Measurements from ENCODE around the gene LAMA2. TPM values are rescaled to one million over a fixed set of nuclear protein-coding genes. Genes with fewer than 3 reads are reported as not detected.

The LAMA2 gene
- total RNA-seq, 1 experiment from 2014 or later: 0.04 TPM

- H3K27ac ChIP-seq (ENCODE audit: low read length): no peak overlapping the region
- no peaks in the 10 kb centered on the region for H3K79me2 ChIP-seq (ENCODE audit: low read length)
- no peaks in the 10 kb centered on the region for H3K4me1 ChIP-seq (ENCODE audit: low read length)
- no peaks in the 10 kb centered on the region for H3K9me3 ChIP-seq (ENCODE audit: low read length)
- H2AFZ ChIP-seq (ENCODE audit: low read length): no peak overlapping the region
- no peaks in the 10 kb centered on the region for H3K36me3 ChIP-seq (ENCODE audit: insufficient read depth, low read length)
- DNase-seq: no peak
- no peak overlapping the region for H3K4me3 ChIP-seq (ENCODE audit: low read length)
- no peaks in the 10 kb centered on the region for H3K9me2 ChIP-seq (replicated peaks; ENCODE audit: insufficient read depth, low read length)
- H3K27me3 ChIP-seq (ENCODE audit: low read length): no peaks in the 10 kb centered on the region
- no peaks in the 10 kb centered on the region for H4K20me1 ChIP-seq (ENCODE audit: insufficient read depth, low read depth, low read length)
- H3K4me2 ChIP-seq (ENCODE audit: low read depth, low read length, poor library complexity, severe bottlenecking): no peak overlapping the region
- H3K9ac ChIP-seq (ENCODE audit: low read length): no peak overlapping the region
Measured at GRCh38 chr6:129342243-129342642, 459.3 kb downstream of the LAMA2 start.

- no peak overlapping the region for H2AFZ ChIP-seq (ENCODE audit: low read length)
- no peaks in the 10 kb centered on the region for H3K9me3 ChIP-seq (ENCODE audit: low read length)
- no peak overlapping the region for H3K9ac ChIP-seq (ENCODE audit: low read length)
- no peak overlapping the region for H3K27ac ChIP-seq (ENCODE audit: low read length)
- no peak overlapping the region for H3K4me2 ChIP-seq (ENCODE audit: low read depth, low read length, poor library complexity, severe bottlenecking)
- no peaks in the 10 kb centered on the region for H3K36me3 ChIP-seq (ENCODE audit: insufficient read depth, low read length)
- no peak overlapping the region for H3K4me3 ChIP-seq (ENCODE audit: low read length)
- no peaks in the 10 kb centered on the region for H3K4me1 ChIP-seq (ENCODE audit: low read length)
- no peaks in the 10 kb centered on the region for H4K20me1 ChIP-seq (ENCODE audit: insufficient read depth, low read depth, low read length)
- DNase-seq: no peak
- H3K27me3 ChIP-seq (ENCODE audit: low read length): no peaks in the 10 kb centered on the region
- no peaks in the 10 kb centered on the region for H3K9me2 ChIP-seq (replicated peaks; ENCODE audit: insufficient read depth, low read length)
- no peaks in the 10 kb centered on the region for H3K79me2 ChIP-seq (ENCODE audit: low read length)
Measured at GRCh38 chr6:129342796-129343195, 459.9 kb downstream of the LAMA2 start.

- H3K4me1 ChIP-seq (ENCODE audit: low read length): no peaks in the 10 kb centered on the region
- H4K20me1 ChIP-seq (ENCODE audit: insufficient read depth, low read depth, low read length): no peaks in the 10 kb centered on the region
- no peaks in the 10 kb centered on the region for H3K79me2 ChIP-seq (ENCODE audit: low read length)
- no peaks in the 10 kb centered on the region for H3K9me3 ChIP-seq (ENCODE audit: low read length)
- no peak overlapping the region for H3K4me3 ChIP-seq (ENCODE audit: low read length)
- H3K9me2 ChIP-seq (replicated peaks; ENCODE audit: insufficient read depth, low read length): no peaks in the 10 kb centered on the region
- no peak for DNase-seq
- H2AFZ ChIP-seq (ENCODE audit: low read length): no peak overlapping the region
- H3K27me3 ChIP-seq (ENCODE audit: low read length): no peaks in the 10 kb centered on the region
- H3K27ac ChIP-seq (ENCODE audit: low read length): no peak overlapping the region
- no peak overlapping the region for H3K4me2 ChIP-seq (ENCODE audit: low read depth, low read length, poor library complexity, severe bottlenecking)
- H3K36me3 ChIP-seq (ENCODE audit: insufficient read depth, low read length): no peaks in the 10 kb centered on the region
- no peak overlapping the region for H3K9ac ChIP-seq (ENCODE audit: low read length)
Measured at GRCh38 chr6:129344379-129344778, 461.4 kb downstream of the LAMA2 start.

- H3K27ac ChIP-seq (ENCODE audit: low read length): no peak overlapping the region
- no peaks in the 10 kb centered on the region for H3K9me3 ChIP-seq (ENCODE audit: low read length)
- H2AFZ ChIP-seq (ENCODE audit: low read length): no peak overlapping the region
- DNase-seq: no peak
- no peaks in the 10 kb centered on the region for H3K36me3 ChIP-seq (ENCODE audit: insufficient read depth, low read length)
- no peak overlapping the region for H3K4me2 ChIP-seq (ENCODE audit: low read depth, low read length, poor library complexity, severe bottlenecking)
- no peaks in the 10 kb centered on the region for H3K4me1 ChIP-seq (ENCODE audit: low read length)
- no peaks in the 10 kb centered on the region for H3K27me3 ChIP-seq (ENCODE audit: low read length)
- H3K9ac ChIP-seq (ENCODE audit: low read length): no peak overlapping the region
- H3K9me2 ChIP-seq (replicated peaks; ENCODE audit: insufficient read depth, low read length): no peaks in the 10 kb centered on the region
- H4K20me1 ChIP-seq (ENCODE audit: insufficient read depth, low read depth, low read length): no peaks in the 10 kb centered on the region
- no peak overlapping the region for H3K4me3 ChIP-seq (ENCODE audit: low read length)
- H3K79me2 ChIP-seq (ENCODE audit: low read length): no peaks in the 10 kb centered on the region
Measured at GRCh38 chr6:129345890-129346289, 463.0 kb downstream of the LAMA2 start.

GRCh38 chr6:129346964-129347363 is 464.0 kb downstream of the LAMA2 start:
- no peak overlapping the region for H3K9ac ChIP-seq (ENCODE audit: low read length)
- no peak overlapping the region for H2AFZ ChIP-seq (ENCODE audit: low read length)
- H3K36me3 ChIP-seq (ENCODE audit: insufficient read depth, low read length): no peaks in the 10 kb centered on the region
- H3K9me2 ChIP-seq (replicated peaks; ENCODE audit: insufficient read depth, low read length): no peaks in the 10 kb centered on the region
- no peaks in the 10 kb centered on the region for H3K27me3 ChIP-seq (ENCODE audit: low read length)
- no peak for DNase-seq
- no peak overlapping the region for H3K4me3 ChIP-seq (ENCODE audit: low read length)
- H3K9me3 ChIP-seq (ENCODE audit: low read length): no peaks in the 10 kb centered on the region
- H4K20me1 ChIP-seq (ENCODE audit: insufficient read depth, low read depth, low read length): no peaks in the 10 kb centered on the region
- H3K79me2 ChIP-seq (ENCODE audit: low read length): no peaks in the 10 kb centered on the region
- no peak overlapping the region for H3K27ac ChIP-seq (ENCODE audit: low read length)
- H3K4me2 ChIP-seq (ENCODE audit: low read depth, low read length, poor library complexity, severe bottlenecking): no peak overlapping the region
- no peaks in the 10 kb centered on the region for H3K4me1 ChIP-seq (ENCODE audit: low read length)

DNA sequence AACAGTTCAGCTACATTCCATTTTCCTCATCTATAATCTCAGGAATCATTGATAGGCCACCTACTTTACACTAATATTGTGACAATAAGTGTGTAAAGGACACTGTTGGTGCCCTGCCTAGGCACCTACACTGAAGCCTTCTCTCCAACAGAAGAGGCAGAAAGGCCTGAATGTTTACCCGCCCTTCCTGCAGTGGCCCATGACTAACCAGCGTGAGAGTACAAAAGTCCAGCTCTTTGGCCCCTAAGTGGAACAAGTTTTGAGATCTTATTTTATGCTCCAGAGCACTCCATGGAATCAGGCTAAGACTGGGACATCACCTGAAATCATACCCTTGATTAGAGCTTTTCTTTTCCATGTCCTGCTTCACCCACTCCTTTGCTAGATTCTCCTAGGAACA is 467.3 kb downstream of the LAMA2 start:
- Histone ChIP-seq H3K9me3 (ENCODE audit: low read length) (no peaks in the 10 kb centered on the region), H3K27me3 (ENCODE audit: low read length) (no peaks in the 10 kb centered on the region), H3K9ac (ENCODE audit: low read length) (no peak overlapping the region), H4K20me1 (ENCODE audit: insufficient read depth, low read depth, low read length) (no peaks in the 10 kb centered on the region), H2AFZ (ENCODE audit: low read length) (no peak overlapping the region), H3K79me2 (ENCODE audit: low read length) (no peaks in the 10 kb centered on the region), H3K36me3 (ENCODE audit: insufficient read depth, low read length) (no peaks in the 10 kb centered on the region), H3K9me2 (replicated peaks; ENCODE audit: insufficient read depth, low read length) (no peaks in the 10 kb centered on the region), H3K4me1 (ENCODE audit: low read length) (no peaks in the 10 kb centered on the region), H3K4me3 (ENCODE audit: low read length) (no peak overlapping the region), H3K27ac (ENCODE audit: low read length) (no peak overlapping the region), H3K4me2 (ENCODE audit: low read depth, low read length, poor library complexity, severe bottlenecking) (no peak overlapping the region)
- DNase-seq: no peak

DNA sequence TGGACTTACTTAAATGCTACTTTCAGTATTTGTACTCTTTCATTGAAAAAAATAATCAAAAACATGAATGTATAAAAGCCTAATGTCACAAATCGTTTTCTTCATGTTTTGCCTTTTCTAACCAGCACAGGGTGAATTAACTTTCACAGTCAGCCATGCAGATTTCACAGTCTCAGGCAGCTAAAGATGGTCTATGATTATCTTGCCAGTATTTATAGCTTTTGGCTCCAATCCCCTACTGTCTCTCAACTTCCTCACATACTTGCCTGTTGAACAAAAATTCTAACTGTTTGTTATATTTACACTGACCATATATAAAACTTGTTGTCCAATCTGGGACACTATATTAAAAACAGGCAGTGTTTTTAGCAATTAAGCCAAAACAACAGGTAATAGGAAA is 468.9 kb downstream of the LAMA2 start:
- Histone ChIP-seq H3K4me3 (ENCODE audit: low read length) (no peak overlapping the region), H3K4me2 (ENCODE audit: low read depth, low read length, poor library complexity, severe bottlenecking) (no peak overlapping the region), H2AFZ (ENCODE audit: low read length) (no peak overlapping the region), H3K27me3 (ENCODE audit: low read length) (no peaks in the 10 kb centered on the region), H3K9me2 (replicated peaks; ENCODE audit: insufficient read depth, low read length) (no peaks in the 10 kb centered on the region), H3K36me3 (ENCODE audit: insufficient read depth, low read length) (no peaks in the 10 kb centered on the region), H3K79me2 (ENCODE audit: low read length) (no peaks in the 10 kb centered on the region), H3K9ac (ENCODE audit: low read length) (no peak overlapping the region), H3K4me1 (ENCODE audit: low read length) (no peaks in the 10 kb centered on the region), H3K9me3 (ENCODE audit: low read length) (no peaks in the 10 kb centered on the region), H4K20me1 (ENCODE audit: insufficient read depth, low read depth, low read length) (no peaks in the 10 kb centered on the region), H3K27ac (ENCODE audit: low read length) (no peak overlapping the region)
- DNase-seq: no peak

DNA sequence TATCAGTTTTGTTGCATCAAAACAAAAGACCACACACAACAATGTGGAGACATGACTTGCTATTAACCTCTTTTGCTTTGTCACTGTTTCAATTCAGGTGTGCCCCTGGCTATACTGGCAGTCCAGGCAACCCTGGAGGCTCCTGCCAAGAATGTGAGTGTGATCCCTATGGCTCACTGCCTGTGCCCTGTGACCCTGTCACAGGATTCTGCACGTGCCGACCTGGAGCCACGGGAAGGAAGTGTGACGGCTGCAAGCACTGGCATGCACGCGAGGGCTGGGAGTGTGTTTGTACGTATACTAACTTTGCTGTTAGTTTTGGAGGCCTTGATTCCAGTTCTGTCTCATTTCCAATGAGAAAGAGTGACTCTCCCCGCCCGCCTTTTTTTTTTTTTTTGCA is 470.1 kb downstream of the LAMA2 start:
- H4K20me1 ChIP-seq (ENCODE audit: insufficient read depth, low read depth, low read length): no peaks in the 10 kb centered on the region
- H3K4me1 ChIP-seq (ENCODE audit: low read length): no peaks in the 10 kb centered on the region
- no peak overlapping the region for H3K9ac ChIP-seq (ENCODE audit: low read length)
- H3K27me3 ChIP-seq (ENCODE audit: low read length): no peaks in the 10 kb centered on the region
- no peaks in the 10 kb centered on the region for H3K9me3 ChIP-seq (ENCODE audit: low read length)
- no peaks in the 10 kb centered on the region for H3K9me2 ChIP-seq (replicated peaks; ENCODE audit: insufficient read depth, low read length)
- H3K36me3 ChIP-seq (ENCODE audit: insufficient read depth, low read length): no peaks in the 10 kb centered on the region
- no peaks in the 10 kb centered on the region for H3K79me2 ChIP-seq (ENCODE audit: low read length)
- H2AFZ ChIP-seq (ENCODE audit: low read length): no peak overlapping the region
- no peak overlapping the region for H3K4me2 ChIP-seq (ENCODE audit: low read depth, low read length, poor library complexity, severe bottlenecking)
- no peak overlapping the region for H3K4me3 ChIP-seq (ENCODE audit: low read length)
- no peak overlapping the region for H3K27ac ChIP-seq (ENCODE audit: low read length)
- no peak for DNase-seq

DNA sequence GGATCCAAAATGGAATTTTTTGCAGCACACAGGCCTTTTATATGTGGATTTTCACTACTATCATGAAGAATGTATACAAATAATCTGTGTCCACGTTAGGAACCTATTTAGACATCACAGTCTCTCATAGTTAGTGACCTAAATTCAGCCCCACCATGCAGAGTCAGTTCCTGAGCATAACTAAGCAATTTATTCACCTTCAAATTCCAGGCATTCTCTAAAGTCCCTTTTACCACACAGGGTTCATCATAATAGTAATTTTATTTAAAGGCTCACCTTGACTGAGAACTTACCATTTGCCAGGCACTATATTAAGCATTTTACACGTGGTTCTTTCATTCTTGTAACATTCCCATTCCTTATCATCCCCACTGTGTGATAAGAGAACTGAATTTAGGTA is 473.2 kb downstream of the LAMA2 start:
- Histone ChIP-seq H2AFZ (ENCODE audit: low read length) (no peak overlapping the region), H3K27me3 (ENCODE audit: low read length) (no peaks in the 10 kb centered on the region), H3K9me3 (ENCODE audit: low read length) (no peaks in the 10 kb centered on the region), H3K9ac (ENCODE audit: low read length) (no peak overlapping the region), H3K79me2 (ENCODE audit: low read length) (no peaks in the 10 kb centered on the region), H3K4me3 (ENCODE audit: low read length) (no peak overlapping the region), H3K9me2 (replicated peaks; ENCODE audit: insufficient read depth, low read length) (no peaks in the 10 kb centered on the region), H3K36me3 (ENCODE audit: insufficient read depth, low read length) (no peaks in the 10 kb centered on the region), H3K4me1 (ENCODE audit: low read length) (no peaks in the 10 kb centered on the region), H3K4me2 (ENCODE audit: low read depth, low read length, poor library complexity, severe bottlenecking) (no peak overlapping the region), H4K20me1 (ENCODE audit: insufficient read depth, low read depth, low read length) (no peaks in the 10 kb centered on the region), H3K27ac (ENCODE audit: low read length) (no peak overlapping the region)
- DNase-seq: no peak
